HG03439 (cell line): ENCODE measurements around the gene TKTL1.

Experiments used
- ATAC-seq: cut with Tn5 transposase; IDR thresholded peaks from one replicate; pipeline ENCODE4 v1.9.1; 2021; ENCODE audit warnings: mild to moderate bottlenecking, moderate library complexity; ENCODE audit not compliant: unreplicated experiment

TKTL1 gene

DNA sequence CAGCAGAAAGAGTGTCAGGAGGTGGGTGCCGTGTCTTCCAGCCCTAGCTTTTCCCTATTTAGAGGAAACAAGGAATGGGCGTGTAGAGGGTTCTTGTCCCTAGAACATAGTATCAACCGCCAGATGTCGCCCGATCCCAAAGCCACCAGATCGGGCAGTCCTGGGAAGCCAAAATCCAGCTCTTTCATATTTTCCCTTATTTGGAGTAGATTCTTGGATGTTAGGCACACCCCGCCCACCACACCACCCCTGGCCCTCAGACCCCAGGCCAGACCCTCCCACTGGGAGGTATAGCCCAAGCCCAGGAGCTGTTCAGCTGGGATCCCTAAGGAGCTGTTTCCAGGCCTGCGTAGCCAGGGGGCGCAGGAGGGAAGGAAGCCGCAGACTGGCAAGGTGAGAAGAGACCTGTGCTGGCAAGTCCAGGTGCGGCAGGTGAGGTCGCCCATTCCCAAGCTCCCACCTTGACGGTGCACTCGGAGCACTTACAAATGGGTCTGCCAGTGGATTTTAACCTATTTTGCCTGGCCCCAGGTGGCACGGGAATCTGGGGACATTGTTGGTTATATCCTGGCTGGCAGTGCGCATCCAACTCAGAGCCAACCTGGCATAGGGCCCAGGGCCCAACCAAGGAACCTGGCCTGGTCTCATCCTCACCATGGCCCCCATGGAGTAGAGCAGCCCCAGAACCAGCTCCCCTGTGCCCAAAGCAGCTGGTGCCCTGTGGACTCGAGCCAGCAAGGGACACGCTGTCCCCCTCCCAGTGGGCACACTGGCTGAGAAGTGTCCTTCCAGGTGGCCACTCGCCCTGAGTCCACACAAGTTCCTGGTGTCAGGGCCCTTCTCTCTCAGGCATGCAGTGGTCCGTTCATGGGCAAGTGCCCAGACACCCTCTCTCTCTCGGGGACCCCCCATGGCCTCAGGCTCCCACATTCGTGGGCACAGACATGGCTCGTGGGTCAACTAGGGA, 78.0 kb downstream of the TKTL1 start:
- no peak for ATAC-seq

GRCh38 chrX:154374313-154375155, 78.9 kb downstream of the TKTL1 start, which contains the start of gene FLNA:
FLNA (minus strand) TSS chrX:154374634; CDS start chrX:154371245, 3,389 bp downstream.
- ATAC-seq = no peak

DNA sequence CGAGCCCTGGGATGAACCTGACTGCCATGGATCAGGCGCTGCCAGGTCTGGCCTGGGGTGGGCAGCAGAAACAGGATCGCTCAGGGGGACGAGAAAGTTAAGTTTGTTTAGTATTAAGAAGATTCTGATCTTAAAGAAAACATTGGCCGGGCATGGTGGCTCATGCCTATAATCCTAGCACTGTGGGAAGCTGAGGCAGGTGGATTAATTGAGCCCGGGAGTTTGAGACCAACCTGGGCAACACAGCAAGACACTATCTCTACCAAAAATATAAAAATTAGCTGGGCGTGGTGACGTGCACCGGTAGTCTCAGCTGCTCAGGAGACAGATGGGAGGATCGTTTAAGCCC, 79.5 kb downstream of the TKTL1 start:
- ATAC-seq = no peak

- no peak for ATAC-seq
Observed at GRCh38 chrX:154376774-154377173, 81.2 kb downstream of the TKTL1 start.

GRCh38 chrX:154378059-154378798, 82.6 kb downstream of the TKTL1 start:
- ATAC-seq = peak; percentile 0

- peak; percentile 81 for ATAC-seq
Observed at GRCh38 chrX:154378799-154379568, 83.4 kb downstream of the TKTL1 start, which contains the start of gene EMD. EMD (plus strand) TSS chrX:154379295; CDS start chrX:154379485, 190 bp downstream.

GRCh38 chrX:154379569-154379951, 84.0 kb downstream of the TKTL1 start:
- ATAC-seq = peak; percentile 3
